Epithelial cell of esophagus (primary cell): ENCODE measurements around the gene CACNA1D.
A peak's percentile ranks its signal among the peaks of the same experiment; 100 is the strongest.

Experiments
- DNase-seq: peaks from one replicate; pipeline ENCODE4 v3.0.0; 2010; ENCODE audit warnings: low read depth
- H3K4me3 ChIP-seq: 2 replicates; pipeline ENCODE4 v1.5.1; 2011; ENCODE audit warnings: mild to moderate bottlenecking, low read length, control low read depth
- TF ChIP-seq, protein P1 (sequence below): IDR thresholded peaks from 2 replicates; pipeline ENCODE4 v1.5.1; 2011; ENCODE audit warnings: low read depth, mild to moderate bottlenecking, low read length, control low read depth, inconsistent platforms; ENCODE audit not compliant: insufficient read depth; ENCODE audit errors: missing control alignments

The CACNA1D gene

DNA sequence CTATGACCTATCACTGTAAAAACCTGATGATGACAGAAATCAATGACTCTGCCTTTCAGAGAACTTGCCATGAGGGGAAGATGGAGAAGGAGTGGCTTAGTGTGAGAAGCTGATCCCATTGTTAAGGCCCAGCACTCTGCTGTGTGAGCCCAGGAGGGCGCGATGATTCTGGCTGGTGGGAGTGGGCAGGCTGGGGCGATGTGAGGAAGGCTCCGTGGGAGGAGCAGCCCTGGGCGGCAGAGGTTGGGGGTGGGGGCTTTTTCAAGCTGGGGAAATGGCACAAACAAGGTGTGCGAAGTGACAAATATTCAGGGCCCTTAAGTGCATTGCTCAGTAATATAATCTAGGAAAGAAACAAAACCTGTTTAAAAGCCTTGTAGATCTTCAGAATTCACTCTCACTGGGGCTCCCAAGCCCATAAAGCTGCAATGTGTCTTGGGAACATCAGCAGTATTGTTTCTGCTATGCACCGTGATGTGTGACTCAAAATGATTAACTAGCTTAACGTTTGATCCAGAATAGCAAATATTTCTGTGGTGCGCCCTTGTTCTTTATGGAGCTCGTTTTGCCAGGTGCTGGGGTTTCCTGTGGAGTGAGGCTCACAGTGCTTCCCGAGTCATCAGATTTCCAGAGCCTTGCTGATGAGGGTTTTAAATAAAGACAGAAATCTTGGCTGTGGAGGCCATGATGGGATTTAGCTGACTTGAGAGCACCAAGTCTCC lies 210.8 kb downstream of the CACNA1D start:
- H3K4me3 ChIP-seq, result no peak overlapping the region

DNA sequence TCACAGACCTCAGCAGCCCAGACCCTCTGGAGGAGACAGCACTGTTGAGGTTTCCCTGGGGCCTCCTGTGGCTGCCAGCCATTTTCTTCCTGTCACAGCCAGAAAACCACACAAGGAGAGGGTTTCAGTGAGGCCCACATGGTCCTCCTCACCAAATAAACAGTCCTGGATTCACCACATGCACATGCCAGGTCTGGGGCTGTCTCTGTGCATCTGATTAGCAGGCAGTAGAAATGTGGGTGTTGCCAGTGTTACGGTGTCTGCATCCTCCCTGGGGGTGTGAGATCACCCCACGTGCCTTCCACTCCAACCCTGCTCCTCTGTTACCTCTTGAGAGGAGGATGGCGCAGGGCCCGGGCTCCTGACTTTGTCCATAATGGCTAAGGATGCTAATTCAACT lies 211.4 kb downstream of the CACNA1D start:
- no peak overlapping the region for H3K4me3 ChIP-seq
- DNase-seq, result no peak
- TF ChIP-seq, protein P1, sequence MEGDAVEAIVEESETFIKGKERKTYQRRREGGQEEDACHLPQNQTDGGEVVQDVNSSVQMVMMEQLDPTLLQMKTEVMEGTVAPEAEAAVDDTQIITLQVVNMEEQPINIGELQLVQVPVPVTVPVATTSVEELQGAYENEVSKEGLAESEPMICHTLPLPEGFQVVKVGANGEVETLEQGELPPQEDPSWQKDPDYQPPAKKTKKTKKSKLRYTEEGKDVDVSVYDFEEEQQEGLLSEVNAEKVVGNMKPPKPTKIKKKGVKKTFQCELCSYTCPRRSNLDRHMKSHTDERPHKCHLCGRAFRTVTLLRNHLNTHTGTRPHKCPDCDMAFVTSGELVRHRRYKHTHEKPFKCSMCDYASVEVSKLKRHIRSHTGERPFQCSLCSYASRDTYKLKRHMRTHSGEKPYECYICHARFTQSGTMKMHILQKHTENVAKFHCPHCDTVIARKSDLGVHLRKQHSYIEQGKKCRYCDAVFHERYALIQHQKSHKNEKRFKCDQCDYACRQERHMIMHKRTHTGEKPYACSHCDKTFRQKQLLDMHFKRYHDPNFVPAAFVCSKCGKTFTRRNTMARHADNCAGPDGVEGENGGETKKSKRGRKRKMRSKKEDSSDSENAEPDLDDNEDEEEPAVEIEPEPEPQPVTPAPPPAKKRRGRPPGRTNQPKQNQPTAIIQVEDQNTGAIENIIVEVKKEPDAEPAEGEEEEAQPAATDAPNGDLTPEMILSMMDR, result no peak

More for the DNA sequence above, 210.8 kb downstream of the CACNA1D start:
- DNase-seq, result no peak
- TF ChIP-seq, protein P1, result no peak

DNA sequence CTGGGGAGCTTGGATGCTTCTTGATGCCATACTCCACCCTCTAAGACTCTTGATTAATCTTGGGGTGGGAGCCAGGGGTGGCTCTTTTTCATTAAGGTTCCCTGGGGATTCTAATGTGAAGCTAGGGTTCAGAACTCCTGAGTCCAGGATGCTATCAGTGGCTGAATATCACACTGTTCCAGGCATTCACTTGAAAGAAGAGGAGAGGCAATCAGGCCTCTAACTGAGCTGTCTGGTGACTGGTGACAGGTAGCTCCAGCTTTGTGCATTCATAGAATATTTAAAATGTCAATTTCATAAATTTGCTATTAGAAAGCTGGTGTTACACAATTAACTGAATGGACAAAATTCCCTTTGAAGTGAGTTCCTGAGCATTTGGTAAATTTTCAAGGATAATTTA lies 212.8 kb downstream of the CACNA1D start:
- H3K4me3 ChIP-seq, result no peak overlapping the region
- TF ChIP-seq, protein P1, result no peak
- no peak for DNase-seq

DNA sequence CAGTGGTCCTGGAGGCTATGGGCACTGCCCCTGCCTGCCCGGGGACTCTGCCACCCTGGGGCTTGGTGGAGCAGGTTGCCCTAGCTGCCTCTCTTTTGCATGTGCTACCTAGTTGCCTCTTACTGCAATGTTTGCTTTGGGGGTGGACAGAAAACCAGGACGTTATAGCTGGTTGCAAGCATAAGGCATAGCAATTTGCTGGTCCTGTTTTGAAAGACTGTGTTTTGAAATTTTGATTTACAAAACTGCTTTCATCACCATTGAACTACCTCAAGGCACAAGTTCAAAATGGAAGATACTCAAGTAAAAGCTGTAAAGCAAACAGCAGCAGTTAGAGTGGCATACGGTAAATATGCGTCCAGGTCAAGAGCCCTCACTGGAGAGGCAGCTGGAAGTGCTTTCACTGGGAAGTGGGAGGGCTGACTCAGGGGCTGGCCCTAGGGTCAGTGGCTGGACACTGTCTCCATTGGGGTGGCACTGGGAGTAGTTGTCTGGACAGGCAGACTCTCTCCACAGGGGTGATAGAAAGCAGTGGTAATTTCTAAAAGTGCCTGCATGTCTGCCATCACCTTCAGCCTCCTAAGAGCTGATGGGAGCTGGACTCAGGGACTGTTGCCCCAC lies 213.7 kb downstream of the CACNA1D start:
- TF ChIP-seq, protein P1, result no peak
- DNase-seq, result no peak
- H3K4me3 ChIP-seq, result no peak overlapping the region

DNA sequence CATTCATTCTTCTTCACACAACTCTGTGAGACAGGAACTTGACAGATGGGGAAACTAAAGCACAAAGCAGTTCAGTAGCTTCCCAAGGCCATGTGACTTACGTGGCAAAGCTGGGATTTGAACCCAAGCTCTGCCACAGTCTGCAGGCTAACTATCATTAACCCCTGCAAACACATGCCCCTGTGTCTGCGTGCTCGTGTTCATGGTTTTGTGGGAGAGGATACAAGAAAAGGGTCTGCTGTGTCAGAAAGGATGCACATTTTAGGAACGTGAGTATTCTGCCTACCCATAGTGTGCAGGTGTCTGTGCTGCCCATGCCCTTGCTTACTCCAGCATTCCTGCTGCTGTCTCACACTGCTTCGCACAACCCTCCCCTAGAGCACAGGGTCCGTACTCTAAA lies 214.8 kb downstream of the CACNA1D start:
- DNase-seq, result no peak
- TF ChIP-seq, protein P1, result no peak
- no peak overlapping the region for H3K4me3 ChIP-seq

DNA sequence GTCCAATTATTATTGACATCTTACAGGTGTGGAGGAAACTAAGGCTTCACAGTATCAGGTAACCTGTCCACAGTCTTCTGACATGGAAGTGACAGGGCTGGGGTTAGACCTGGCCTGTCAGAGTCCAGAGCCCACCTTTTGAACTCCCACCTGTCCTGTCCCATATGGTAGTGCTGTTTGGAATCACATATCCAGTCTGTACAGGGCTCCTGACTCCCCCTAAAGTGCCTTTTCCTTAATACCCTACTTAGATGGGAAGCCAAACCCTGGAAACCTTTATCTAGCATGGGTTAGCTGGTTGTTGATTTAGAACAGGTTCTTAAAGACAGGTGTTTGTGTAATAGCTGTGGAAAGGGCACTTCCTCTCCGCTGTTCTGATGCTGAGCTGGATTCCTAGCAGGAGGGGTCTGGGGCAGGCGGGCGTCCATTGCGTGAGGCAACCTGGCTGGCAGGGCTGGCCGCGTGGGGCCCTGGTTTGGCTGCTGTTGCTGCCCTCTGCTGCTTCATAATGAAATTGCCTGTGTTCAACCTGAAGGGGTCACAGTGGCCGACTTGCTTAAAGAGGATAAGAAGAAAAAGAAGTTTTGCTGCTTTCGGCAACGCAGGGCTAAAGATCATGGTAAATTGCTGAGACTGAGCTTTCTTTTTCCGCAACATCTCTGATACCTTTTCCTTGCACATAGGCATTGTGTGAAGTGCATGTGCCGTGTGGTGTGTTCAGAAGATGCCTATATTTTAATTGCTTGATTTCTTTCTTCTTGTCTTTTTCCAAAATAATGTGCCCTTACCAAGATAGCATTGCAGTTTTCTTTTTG lies 215.7 kb downstream of the CACNA1D start:
- peak; percentile 66 for DNase-seq
- TF ChIP-seq, protein P1, result peak; percentile 78
- no peak overlapping the region for H3K4me3 ChIP-seq
